HG03095 (cell line): ENCODE results near the gene FREM3.

Source experiments
- ATAC-seq: cut with Tn5 transposase; IDR thresholded peaks from one replicate; pipeline ENCODE4 v1.9.1; 2021; ENCODE audit warnings: moderate library complexity; ENCODE audit not compliant: unreplicated experiment

Gene FREM3

DNA sequence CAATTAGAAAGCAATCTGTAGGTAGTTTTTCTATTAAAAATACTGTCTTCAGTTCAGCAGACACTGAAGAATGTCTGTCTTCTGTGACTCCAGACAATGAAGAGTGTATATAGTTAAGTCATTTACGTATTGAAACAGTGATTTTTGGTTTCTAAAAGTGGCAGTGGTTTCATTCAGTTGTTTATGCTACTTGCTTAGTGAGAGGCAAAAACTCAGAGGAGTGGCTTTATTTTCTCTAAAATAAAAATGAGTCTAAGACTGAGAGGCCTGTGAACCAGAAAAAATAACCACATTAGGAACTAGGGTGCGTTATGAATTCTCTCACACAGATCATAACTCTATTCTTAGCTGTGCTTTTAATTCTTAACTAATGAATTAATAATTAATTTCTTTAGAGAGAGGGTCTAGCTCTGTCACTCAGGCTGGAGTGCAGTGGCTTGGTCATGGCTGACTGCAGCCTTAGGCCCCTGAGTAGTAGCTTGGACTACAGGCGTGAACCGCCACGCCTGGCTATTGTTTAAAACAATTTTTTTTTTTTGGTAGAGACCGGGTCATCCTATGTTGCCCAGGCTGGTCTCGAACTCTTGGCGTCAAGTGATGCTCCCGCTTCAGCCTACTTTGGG, 31.4 kb downstream of the FREM3 start:
- peak; percentile 98 for ATAC-seq

DNA sequence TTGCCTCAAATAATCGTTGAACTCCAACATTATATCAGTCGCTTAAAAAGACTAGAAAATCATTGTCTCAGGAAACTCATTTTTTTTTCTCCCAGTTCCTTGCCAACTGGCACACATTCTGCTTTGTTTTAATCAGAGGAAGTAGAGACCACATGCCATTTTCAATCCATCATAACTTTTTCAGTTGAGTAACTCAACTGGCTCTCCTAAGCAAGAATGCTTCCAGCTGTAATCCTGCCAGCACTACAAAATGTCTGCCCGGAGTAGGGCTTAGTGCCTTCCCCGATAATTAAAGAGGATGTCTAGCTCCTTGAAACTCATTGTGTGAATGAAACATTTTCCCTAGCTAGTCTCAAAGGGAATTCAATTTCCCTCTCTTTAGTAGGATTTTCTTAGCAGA, 33.0 kb downstream of the FREM3 start:
- no peak for ATAC-seq

DNA sequence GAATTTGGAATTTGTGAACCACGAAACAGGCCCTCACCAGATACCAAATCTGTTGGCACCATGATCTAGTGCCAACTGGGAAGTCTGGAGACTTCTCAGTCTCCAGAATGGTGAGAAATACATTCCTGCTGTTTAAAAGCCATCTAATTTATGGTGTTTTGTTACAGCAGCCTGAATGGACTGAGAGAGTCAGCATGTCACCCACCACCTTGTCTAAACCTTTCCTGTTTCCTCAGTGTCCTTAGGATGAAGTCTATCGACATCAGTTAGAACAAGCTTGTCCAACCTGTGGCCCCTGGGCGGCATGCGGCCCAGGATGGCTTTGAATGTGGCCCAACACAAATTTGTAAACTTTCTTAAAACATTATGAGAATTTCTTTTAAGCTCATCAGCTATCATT, 42.1 kb downstream of the FREM3 start:
- no peak for ATAC-seq

DNA sequence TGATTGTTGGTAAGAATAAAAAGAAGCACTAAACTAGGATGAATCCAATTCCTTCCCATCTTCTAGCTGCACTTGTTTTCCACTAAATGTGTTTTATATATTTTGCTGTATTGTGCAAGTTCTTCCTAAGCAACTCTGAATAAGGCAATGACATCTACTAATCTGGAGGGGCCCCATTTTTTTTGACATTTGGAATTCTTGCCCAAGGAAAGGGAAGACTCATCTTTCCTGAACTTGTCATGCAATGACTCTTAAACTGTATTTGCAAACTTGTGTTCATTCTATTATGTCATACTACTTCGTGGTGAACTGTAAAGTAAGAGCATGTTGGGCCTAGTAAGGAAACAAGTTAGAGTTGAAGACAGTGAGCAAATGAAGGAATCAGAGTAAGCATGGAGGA, 45.9 kb downstream of the FREM3 start:
- ATAC-seq: no peak

GRCh38 chr4:143653031-143653430, 47.4 kb downstream of the FREM3 start:
- ATAC-seq: no peak

DNA sequence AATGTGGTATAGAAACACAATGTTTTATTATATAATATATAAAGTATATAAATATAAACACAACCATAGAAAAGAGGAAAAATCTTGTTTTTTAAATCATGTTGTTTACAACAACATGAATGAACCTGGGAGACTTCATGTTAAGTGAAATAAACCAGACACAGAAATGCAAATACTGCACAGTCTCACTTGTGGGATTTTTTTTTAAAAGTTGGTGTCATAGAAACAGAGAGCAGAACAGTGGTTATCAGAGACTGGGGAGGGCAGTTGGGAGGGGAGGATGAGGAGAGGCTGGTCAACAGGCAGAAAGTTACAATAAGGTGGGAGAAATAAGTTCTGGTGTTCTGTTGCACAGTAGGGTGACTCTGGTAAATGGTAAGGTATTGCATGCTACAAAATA, 57.1 kb downstream of the FREM3 start:
- no peak for ATAC-seq

DNA sequence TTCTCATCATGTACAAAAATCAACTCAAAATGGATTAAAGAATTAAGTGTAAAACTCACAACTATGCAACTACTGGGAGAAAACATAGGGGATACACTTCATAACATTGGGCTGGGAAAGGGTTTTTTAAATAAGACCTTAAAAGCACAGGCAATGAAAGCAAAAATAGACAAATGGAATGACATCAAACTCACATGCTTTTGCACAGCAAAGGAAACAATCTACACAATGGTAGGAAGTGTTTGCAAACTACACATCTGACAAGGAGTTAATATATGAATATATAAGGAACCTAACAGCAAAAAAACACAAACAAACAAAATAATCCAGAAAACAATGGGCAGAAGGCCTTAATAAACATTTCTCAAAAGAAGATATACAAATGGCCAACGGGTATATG, 57.9 kb downstream of the FREM3 start:
- no peak for ATAC-seq

- ATAC-seq: no peak
Measured at GRCh38 chr4:143641361-143641760, 59.1 kb downstream of the FREM3 start.

DNA sequence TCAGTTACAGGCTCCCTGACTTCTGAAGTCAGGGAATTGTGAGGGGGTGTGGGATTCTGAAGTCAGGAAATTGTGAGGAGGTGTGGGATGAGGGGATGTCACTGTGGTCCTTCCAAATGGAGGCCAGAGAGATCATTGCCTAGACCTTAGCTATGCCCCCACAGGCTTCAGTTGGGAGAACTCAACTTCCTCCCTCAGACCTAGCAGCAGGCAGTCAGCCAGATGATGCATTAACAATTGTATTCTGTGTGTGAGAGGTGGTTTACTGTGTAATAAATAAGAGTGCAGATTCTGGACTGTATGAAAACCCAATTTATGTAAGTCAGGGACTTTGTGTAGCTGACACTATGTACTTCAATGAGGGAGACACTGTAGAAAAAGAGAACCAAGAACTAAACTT, 65.7 kb downstream of the FREM3 start:
- ATAC-seq: no peak

DNA sequence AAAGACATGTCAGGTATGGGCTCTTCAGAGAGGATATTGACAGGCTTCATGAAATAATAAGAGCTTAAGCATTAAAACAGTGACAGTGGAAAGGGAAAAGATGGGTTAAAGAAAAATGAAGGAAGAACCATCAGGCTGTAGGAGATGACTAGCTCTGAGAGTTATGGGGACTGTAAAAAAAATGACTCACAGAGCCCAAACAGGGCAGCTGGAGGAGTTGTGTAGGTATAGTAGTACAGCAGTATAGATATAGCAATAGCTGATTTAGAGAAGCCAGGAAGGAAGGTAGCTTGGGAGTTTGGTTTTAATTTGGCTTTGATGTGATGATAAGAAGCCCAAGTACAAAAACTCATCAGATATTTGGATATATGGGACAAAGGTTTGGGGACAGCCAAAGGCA, 66.6 kb downstream of the FREM3 start:
- no peak for ATAC-seq

DNA sequence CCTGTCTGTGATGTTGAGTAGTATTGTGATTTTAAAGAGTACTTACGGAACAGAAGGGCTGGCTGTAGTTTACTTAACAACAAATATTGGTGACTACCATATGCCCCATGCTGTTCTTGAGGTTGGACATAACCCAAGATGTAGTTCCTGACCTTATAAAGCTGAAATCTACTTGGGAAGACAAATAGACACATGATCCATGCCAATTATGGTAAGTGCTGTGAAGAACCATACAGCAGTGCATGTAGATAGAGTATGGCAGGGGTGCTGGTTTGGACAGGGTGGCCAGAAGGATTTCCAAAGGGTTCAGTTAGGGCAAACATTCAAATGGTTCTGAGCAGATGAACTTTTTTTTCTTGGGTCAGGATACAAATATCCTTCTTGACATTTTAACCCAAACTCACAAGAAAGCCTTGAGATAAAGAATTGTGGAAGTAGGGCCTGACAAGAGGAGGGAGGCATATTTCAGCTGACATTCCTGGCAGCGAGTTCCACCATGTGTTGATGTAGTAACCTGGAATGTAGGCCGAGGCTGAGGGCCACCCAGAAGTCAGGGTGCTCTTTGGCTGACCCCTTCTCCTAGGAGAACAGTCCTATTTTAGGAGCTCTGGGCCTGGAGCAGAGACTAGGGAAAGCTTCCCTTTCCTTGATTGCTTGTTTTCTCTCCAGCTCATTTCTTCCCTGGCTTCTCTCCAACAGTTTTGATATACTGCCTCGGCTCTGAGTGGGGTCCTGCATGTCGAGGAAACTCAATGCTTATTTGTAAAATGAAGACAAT, 74.2 kb downstream of the FREM3 start:
- ATAC-seq: no peak

GRCh38 chr4:143625632-143626031, 74.8 kb downstream of the FREM3 start:
- ATAC-seq: no peak

- ATAC-seq: no peak
Measured at GRCh38 chr4:143623896-143624295, 76.6 kb downstream of the FREM3 start.

DNA sequence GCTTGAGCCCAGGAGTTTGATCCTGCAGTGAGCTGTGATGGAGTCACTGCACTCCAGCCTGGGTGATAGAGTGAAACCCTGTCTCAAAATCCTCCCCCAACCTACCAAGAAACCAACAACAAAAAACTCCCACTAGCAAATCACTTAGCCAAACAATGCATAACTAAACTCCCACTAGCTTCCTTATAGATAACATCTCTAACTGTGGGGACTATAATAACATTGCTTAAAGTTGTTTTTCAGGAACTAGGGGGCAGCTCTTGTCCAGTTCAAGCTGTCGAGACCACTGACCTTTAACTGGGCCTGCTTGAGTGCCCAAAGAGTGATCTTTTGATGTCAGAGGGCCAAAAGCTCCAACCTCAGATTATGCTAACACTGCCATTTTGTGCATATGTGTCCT, 81.7 kb downstream of the FREM3 start:
- no peak for ATAC-seq

DNA sequence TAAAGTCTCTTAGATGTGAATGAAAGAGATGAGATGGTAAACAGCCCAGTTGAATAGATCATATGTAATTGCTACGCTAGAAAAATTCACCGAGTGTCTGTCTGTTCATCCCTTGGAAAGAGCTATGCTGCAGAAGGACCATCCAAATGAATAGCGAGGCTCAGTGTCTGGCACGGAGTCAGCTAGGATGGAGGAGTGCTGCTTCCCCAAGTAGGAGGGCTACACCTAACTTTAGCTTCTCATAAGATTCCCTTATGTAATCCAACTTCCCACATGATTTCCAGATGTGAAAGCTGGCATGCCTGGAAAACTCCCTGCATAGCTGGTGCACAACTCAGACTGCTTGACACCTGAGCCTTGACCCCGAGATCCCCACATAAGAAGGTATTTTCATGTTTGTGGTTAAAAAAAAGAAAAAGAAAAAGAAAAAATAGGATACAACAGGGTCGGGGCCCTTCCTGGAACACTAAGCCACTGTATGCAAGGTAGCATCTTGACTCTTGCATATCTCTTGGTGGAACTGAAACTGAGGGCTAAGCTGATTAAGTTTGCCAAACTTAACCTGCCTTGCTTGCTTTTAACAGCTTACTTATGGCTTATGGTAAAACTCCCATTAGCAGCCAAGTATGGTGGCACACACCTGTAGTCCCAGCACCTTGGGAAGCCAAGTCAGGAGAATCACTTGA, 82.3 kb downstream of the FREM3 start:
- no peak for ATAC-seq

- peak; percentile 94 for ATAC-seq
Measured at GRCh38 chr4:143616771-143617170, 83.7 kb downstream of the FREM3 start.

GRCh38 chr4:143609492-143609891, 91.0 kb downstream of the FREM3 start:
- no peak for ATAC-seq

DNA sequence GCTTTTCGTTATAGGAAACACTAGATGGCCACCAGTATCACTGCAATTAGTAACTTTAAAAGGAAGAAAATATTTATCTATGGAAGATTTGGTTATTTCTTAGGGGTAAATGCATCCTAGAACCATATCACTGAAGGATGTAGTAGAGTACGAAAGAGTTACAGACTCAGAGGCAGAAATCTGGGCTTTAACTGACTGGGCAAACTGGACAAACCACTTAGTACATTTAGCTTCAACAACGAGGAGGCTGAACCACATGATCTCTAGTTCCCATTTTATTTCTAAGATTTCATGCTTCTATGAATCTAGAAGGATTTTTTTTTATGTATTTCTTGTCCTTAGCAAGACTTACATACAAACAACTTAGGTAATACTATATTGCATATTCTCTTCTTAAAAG, 94.0 kb downstream of the FREM3 start:
- ATAC-seq: no peak

- ATAC-seq: no peak
Measured at GRCh38 chr4:143599827-143600226, 100.6 kb downstream of the FREM3 start.

- ATAC-seq: no peak
Measured at GRCh38 chr4:143598816-143599215, 101.7 kb downstream of the FREM3 start.

GRCh38 chr4:143597276-143597675, 103.2 kb downstream of the FREM3 start:
- ATAC-seq: no peak

GRCh38 chr4:143587703-143588102, 112.8 kb downstream of the FREM3 start:
- ATAC-seq: no peak
